SKM-1 (cell line): Measurements from ENCODE around the gene POPDC2.

Source experiments
- DNase-seq: peaks from one replicate; lab custom pipeline; 2025; ENCODE audit not compliant: unreplicated experiment; lab: John Stamatoyannopoulos, UW

POPDC2 gene

GRCh38 chr3:119641416-119641815 is 19.0 kb downstream of the POPDC2 start:
- no peak for DNase-seq

GRCh38 chr3:119639494-119640350 is 20.7 kb downstream of the POPDC2 start:
- no peak for DNase-seq

DNA sequence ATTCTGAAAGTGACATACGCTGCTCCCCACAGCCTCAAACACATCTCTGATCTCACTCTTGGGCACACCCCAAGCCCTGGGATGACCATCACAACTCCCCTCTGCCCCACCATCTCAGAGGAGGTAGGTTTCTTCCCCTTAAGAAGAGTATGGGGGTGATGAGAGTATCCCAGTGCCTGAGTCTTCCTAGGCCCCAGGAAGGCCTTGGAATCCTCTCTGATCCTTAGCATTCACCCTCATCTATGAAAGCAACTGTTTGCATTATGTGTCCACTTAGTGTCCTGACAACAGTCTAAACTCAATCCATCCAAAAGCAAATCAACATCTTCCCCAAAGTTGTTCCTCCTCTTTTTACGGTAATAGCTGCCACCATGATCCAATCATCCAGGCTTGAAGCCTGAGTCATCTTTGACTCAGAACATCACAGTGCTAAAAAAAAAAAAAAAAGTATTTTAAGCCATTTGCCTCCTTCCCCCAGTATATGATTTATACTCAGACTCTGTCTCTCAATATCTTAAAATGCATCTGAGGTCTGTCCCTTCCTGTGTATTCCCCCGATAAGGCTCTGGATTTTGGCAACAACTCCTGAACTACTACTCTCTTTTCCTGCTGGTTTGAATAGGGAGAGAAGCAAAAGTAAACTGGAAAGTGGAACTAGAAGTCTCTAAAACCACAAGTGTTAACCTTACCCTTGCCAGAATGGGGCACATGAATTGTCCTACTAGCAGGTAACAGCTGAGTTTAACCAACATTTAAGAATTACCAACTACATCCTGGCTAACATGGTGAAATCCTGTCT is 22.5 kb downstream of the POPDC2 start:
- no peak for DNase-seq

DNA sequence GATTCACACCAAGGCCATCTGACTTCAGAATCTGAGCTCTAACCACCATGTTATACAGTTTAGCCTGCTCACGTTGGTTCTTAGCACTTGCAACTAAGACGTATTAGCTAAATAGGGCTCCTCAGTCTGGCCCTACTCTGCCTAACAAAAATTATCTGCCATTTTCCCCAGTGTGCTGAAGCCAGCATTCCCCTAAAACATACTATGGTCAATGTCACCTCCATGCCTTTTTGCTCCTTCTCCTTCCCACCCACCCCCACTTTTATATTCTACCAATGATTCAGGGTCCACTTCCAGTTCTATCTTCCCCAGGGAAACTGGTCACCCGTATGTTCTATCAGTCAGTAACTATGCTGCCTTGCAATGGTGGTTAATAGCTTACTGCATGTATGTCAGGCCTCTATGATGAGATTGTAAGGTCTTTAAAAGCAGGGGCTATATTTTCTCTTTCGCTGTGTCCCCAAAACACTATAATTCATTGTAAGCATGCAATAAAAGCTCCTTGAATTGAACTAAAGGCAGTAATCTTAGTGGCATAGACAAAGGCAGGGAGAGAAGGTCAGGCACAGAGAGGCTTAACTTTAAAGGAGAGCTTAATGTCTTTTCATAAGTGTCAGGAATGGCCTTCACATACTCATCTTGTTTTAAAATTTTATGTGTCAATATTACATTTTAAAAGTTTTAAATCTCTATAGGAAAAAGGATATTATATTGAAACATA is 23.3 kb downstream of the POPDC2 start:
- no peak for DNase-seq

DNA sequence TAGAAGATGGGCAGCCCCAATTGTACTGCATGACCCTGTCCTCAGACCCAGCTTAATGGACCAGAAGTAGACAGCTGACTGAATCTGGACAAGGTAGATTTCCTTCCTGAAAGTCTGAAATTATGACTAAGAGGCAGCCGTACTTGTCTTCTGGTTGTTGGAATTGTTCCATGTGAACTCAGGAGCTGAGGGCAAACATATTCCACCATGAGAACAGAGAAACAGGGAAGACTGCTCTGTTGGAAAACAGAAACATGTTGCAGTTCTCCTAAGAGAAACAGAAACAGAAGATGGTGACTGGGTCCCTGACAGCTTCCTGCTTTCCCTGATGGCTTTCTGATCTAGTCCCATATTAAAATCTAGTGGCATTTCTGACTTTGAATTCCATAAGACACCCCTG is 24.1 kb downstream of the POPDC2 start:
- no peak for DNase-seq

- no peak for DNase-seq
Observed at GRCh38 chr3:119635719-119636118, 24.7 kb downstream of the POPDC2 start.

DNA sequence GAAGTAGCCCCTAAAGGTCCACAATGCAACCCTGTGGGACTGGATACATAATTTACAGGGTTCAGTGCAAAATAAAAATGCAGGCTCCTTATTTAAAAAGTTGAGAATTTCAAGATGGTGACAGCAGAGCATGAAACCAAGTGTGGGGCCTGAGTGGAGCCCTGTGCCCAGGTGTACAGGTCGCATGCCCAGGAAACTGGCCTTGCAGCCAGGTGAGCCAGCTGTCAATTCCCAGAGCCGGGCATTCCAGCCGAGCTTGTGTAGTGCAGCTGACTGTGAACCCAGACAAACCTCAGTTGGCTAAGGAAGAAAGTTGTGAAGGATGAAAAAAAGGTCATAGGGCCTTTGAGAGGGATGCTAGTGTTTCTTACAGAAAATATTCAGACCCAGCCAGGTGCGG is 27.6 kb downstream of the POPDC2 start:
- no peak for DNase-seq

- no peak for DNase-seq
Observed at GRCh38 chr3:119632216-119632615, 28.2 kb downstream of the POPDC2 start.

DNA sequence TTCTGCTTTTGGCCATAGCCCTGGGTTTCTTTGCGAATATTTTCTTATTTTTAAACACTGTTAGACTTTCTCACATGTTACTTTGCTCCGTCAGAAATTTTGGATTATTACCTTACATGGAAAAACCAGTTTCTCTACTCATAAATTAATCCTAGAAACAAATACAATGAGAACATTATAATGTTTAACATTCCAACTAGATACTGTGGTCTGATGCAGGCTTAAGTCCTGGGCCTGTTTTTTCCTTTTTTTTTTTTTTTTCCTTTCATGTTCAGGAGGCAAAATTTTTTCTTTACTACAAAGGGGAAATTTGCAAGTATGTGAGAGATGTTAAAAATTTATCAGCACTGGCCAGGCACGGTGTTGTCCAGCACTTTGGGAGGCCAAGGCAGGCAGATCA is 28.9 kb downstream of the POPDC2 start:
- no peak for DNase-seq

GRCh38 chr3:119630880-119631329 is 29.5 kb downstream of the POPDC2 start:
- DNase-seq = no peak

GRCh38 chr3:119630128-119630879 is 30.1 kb downstream of the POPDC2 start:
- DNase-seq = peak; percentile 36

GRCh38 chr3:119628816-119629445 is 31.5 kb downstream of the POPDC2 start:
- DNase-seq = no peak

GRCh38 chr3:119628390-119628789 is 32.0 kb downstream of the POPDC2 start:
- no peak for DNase-seq

GRCh38 chr3:119627461-119627860 is 32.9 kb downstream of the POPDC2 start:
- DNase-seq = no peak

DNA sequence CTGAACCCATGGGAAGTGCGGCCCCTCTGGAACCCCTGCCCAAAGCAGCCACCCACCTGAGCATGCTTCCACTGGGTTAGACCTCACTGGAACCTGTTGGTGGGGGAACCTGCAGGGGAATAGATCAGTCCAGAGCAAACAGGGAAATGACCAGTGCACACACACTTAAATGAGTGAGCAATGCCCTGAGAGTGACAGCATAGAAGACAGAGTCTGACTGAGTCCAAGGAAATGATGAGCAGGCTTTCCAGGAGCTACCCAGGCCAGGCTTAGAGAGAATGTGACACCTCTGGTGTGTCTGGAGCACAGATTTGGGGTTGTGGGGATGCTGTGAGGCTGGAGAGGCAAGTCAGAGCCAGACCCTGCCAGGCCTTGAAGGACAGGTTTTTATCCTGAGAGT is 34.2 kb downstream of the POPDC2 start:
- DNase-seq = no peak

GRCh38 chr3:119625451-119626153 is 34.8 kb downstream of the POPDC2 start:
- DNase-seq = no peak

- no peak for DNase-seq
Observed at GRCh38 chr3:119624002-119624720, 36.2 kb downstream of the POPDC2 start.

- no peak for DNase-seq
Observed at GRCh38 chr3:119620899-119621298, 39.5 kb downstream of the POPDC2 start.

DNA sequence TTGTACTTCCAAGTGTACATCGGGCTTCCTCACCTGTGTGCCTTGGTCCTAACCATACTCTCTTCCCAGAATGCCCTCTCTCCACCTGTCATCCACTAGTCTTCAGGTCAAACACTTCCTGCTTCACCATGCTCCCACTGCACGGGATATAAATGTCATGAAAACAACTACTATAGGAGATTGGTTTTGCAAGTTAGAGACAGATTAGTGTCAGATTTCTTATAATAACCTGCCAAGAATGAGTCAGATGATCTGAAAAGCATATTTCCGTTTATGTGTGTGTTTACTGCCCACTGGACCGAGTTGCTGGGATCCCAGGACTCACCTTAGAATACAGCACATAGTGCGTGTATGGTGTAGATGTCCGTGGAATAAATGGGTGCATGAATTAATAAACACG is 41.3 kb downstream of the POPDC2 start:
- no peak for DNase-seq
